Measurements from ENCODE around the gene PCDHB3. TPM values are rescaled to one million over a fixed set of nuclear protein-coding genes. Genes with fewer than 3 reads are reported as not detected.
"Not testable (repeated sequence)": the region's sequence is repeated elsewhere in the genome, so short reads cannot be mapped to it uniquely, and the experiment has no call there.

The PCDHB3 gene
- total RNA-seq, 1 donor from 2014 or later: 0.23 TPM

DNA sequence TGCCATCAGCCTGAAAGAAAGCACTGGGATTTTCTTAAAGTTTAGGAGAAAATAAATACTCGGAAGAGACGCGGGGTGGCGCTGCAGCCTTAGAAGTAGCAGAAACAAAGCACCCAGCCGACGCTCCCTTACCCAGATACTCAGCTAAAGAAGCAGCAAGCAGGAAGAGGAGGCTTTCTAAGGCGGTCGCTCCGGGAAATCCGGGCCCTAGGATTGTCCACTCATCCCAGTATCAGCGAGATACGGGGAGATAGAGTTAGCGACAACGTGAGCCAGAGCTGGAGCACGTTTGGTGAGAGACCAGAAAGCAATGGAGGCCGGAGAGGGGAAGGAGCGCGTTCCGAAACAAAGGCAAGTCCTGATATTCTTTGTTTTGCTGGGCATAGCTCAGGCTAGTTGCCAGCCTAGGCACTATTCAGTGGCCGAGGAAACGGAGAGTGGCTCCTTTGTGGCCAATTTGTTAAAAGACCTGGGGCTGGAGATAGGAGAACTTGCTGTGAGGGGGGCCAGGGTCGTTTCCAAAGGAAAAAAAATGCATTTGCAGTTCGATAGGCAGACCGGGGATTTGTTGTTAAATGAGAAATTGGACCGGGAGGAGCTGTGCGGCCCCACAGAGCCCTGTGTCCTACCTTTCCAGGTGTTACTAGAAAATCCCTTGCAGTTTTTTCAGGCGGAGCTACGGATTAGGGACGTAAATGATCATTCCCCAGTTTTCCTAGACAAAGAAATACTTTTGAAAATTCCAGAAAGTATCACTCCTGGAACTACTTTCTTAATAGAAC, 5.6 kb upstream of the PCDHB3 start, which contains the start of gene PCDHB2:
Gene PCDHB2 (plus strand): TSS at position 135 of the 782 bp plus-strand sequence. CDS start 176 bp downstream, at position 311.
- H3K4me3 ChIP-seq (ENCODE audit: low read depth, low read length): peak within 1 kb of the TSS; percentile 50
- DNase-seq (ENCODE audit: low read depth): no peak
- TF ChIP-seq, protein P1, sequence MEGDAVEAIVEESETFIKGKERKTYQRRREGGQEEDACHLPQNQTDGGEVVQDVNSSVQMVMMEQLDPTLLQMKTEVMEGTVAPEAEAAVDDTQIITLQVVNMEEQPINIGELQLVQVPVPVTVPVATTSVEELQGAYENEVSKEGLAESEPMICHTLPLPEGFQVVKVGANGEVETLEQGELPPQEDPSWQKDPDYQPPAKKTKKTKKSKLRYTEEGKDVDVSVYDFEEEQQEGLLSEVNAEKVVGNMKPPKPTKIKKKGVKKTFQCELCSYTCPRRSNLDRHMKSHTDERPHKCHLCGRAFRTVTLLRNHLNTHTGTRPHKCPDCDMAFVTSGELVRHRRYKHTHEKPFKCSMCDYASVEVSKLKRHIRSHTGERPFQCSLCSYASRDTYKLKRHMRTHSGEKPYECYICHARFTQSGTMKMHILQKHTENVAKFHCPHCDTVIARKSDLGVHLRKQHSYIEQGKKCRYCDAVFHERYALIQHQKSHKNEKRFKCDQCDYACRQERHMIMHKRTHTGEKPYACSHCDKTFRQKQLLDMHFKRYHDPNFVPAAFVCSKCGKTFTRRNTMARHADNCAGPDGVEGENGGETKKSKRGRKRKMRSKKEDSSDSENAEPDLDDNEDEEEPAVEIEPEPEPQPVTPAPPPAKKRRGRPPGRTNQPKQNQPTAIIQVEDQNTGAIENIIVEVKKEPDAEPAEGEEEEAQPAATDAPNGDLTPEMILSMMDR (conservative IDR thresholded peaks at IDR 0.05; ENCODE audit: low read depth, low read length): peak; percentile 41

DNA sequence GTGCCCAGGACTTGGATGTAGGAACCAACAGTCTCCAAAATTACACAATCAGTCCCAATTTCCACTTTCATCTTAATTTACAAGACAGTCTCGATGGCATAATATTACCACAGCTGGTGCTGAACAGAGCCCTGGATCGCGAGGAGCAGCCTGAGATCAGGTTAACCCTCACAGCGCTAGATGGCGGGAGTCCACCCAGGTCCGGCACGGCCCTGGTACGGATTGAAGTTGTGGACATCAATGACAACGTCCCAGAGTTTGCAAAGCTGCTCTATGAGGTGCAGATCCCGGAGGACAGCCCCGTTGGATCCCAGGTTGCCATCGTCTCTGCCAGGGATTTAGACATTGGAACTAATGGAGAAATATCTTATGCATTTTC, 5.0 kb upstream of the PCDHB3 start:
- no peak for DNase-seq (ENCODE audit: low read depth)
- peak overlapping the region; percentile 50 for H3K4me3 ChIP-seq (ENCODE audit: low read depth, low read length)
- TF ChIP-seq, protein P1 (conservative IDR thresholded peaks at IDR 0.05; ENCODE audit: low read depth, low read length): no peak

DNA sequence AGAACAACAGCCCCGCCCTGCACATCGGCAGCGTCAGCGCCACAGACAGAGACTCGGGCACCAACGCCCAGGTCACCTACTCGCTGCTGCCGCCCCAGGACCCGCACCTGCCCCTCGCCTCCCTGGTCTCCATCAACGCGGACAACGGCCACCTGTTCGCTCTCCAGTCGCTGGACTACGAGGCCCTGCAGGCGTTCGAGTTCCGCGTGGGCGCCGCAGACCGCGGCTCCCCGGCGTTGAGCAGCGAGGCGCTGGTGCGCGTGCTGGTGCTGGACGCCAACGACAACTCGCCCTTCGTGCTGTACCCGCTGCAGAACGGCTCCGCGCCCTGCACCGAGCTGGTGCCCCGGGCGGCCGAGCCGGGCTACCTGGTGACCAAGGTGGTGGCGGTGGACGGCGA, 4.1 kb upstream of the PCDHB3 start:
- not testable (repeated sequence) for DNase-seq (ENCODE audit: low read depth); H3K4me3 ChIP-seq (ENCODE audit: low read depth, low read length)

DNA sequence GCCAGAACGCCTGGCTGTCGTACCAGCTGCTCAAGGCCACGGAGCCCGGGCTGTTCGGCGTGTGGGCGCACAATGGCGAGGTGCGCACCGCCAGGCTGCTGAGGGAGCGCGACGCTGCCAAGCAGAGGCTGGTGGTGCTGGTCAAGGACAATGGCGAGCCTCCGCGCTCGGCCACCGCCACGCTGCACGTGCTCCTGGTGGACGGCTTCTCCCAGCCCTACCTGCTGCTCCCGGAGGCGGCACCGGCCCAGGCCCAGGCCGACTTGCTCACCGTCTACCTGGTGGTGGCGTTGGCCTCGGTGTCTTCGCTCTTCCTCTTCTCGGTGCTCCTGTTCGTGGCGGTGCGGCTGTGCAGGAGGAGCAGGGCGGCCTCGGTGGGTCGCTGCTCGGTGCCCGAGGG, 3.7 kb upstream of the PCDHB3 start:
- DNase-seq (ENCODE audit: low read depth); H3K4me3 ChIP-seq (ENCODE audit: low read depth, low read length): not testable (repeated sequence)

DNA sequence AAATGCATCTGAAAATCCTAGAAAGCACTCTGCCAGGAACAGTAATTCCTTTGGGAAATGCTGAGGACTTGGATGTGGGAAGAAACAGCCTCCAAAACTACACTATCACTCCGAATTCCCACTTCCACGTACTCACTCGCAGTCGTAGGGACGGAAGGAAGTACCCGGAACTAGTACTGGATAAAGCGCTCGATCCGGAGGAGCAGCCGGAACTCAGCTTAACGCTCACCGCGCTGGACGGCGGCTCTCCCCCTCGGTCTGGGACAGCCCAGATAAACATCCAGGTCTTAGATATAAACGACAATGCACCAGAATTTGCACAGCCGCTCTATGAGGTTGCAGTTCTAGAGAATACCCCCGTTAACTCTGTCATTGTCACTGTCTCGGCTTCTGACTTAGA, 786 bp downstream of the PCDHB3 start:
- peak overlapping the region; percentile 41 for H3K4me3 ChIP-seq (ENCODE audit: low read depth, low read length)
- TF ChIP-seq, protein P1 (conservative IDR thresholded peaks at IDR 0.05; ENCODE audit: low read depth, low read length): no peak
- DNase-seq (ENCODE audit: low read depth): no peak

DNA sequence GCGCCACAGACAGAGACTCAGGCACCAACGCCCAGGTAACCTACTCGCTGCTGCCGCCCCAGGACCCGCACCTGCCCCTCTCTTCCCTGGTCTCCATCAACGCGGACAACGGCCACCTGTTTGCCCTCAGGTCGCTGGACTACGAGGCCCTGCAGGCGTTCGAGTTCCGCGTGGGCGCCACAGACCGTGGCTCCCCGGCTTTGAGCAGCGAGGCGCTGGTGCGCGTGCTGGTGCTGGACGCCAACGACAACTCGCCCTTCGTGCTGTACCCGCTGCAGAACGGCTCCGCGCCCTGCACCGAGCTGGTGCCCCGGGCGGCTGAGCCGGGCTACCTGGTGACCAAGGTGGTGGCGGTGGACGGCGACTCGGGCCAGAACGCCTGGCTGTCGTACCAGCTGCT, 1.8 kb downstream of the PCDHB3 start:
- DNase-seq (ENCODE audit: low read depth); H3K4me3 ChIP-seq (ENCODE audit: low read depth, low read length): not testable (repeated sequence)

DNA sequence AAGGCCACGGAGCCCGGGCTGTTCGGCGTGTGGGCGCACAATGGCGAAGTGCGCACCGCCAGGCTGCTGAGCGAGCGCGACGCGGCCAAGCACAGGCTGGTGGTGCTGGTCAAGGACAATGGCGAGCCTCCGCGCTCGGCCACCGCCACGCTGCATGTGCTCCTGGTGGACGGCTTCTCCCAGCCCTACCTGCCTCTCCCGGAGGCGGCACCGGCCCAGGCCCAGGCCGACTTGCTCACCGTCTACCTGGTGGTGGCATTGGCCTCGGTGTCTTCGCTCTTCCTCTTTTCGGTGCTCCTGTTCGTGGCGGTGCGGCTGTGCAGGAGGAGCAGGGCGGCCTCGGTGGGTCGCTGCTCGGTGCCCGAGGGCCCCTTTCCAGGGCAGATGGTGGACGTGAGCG, 2.2 kb downstream of the PCDHB3 start:
- DNase-seq (ENCODE audit: low read depth); H3K4me3 ChIP-seq (ENCODE audit: low read depth, low read length): not testable (repeated sequence)

DNA sequence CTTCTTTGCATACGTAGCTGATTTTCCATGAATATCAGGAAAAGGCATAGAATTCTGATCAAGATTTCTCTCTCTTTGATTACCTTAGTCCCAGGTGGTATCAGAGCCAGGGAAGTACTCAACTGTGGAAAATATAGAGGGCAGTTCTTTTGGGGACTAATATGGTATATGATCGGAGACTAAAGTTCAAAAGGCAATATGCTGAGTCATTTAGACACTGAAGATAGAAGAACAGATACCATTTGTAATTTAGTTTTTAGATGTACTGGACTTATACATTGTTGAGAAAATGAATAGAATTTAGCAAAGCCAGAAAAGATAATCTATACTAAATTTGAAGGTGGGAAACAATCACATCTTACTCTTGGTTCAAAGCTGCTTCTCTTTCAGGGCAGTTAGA, 5.1 kb downstream of the PCDHB3 start:
- TF ChIP-seq, protein P1 (conservative IDR thresholded peaks at IDR 0.05; ENCODE audit: low read depth, low read length): no peak
- DNase-seq (ENCODE audit: low read depth): no peak

DNA sequence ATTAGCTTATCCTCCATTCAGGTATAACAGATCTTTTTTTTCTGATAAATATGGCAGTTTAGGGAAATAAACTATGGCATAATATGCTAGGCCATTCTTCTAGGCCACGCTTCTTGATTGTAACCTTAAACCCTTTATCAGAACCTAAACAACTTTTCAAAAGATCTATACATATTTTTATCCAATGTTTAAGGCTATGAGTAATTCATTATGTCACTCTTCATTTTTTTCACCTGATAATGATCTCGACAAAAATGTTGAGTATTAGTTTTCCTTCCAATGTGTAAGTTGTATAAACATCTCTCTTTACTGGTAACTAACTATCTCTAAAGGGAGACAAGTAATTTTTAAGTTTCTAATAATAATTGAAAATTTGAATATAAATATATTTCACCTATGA, 19.0 kb downstream of the PCDHB3 start:
- TF ChIP-seq, protein P1 (conservative IDR thresholded peaks at IDR 0.05; ENCODE audit: low read depth, low read length): no peak
- H3K4me3 ChIP-seq (ENCODE audit: low read depth, low read length): no peak overlapping the region
- no peak for DNase-seq (ENCODE audit: low read depth)

More for the DNA sequence above, 5.1 kb downstream of the PCDHB3 start:
- no peak overlapping the region for H3K4me3 ChIP-seq (ENCODE audit: low read depth, low read length)

Data from epithelial cell of proximal tubule (primary cell).